ENCODE measurements around the gene ACOX3.
"Not testable (repeated sequence)": the region's sequence is repeated elsewhere in the genome, so short reads cannot be mapped to it uniquely, and the experiment has no call there.

ACOX3 gene

GRCh38 chr4:8403976-8404375 is 36.5 kb downstream of the ACOX3 start:
- no peak for FAIRE-seq

GRCh38 chr4:8403173-8403753 is 37.3 kb downstream of the ACOX3 start:
- peak; percentile 58 for FAIRE-seq

GRCh38 chr4:8402640-8403039 is 37.9 kb downstream of the ACOX3 start:
- no peak for FAIRE-seq

- no peak for FAIRE-seq
Measured at GRCh38 chr4:8402181-8402597, 38.3 kb downstream of the ACOX3 start.

GRCh38 chr4:8401665-8402064 is 38.9 kb downstream of the ACOX3 start:
- no peak for FAIRE-seq

GRCh38 chr4:8400632-8401325 is 39.7 kb downstream of the ACOX3 start:
- FAIRE-seq = no peak

GRCh38 chr4:8399298-8399697 is 41.2 kb downstream of the ACOX3 start:
- FAIRE-seq = no peak

GRCh38 chr4:8398347-8398746 is 42.2 kb downstream of the ACOX3 start:
- no peak for FAIRE-seq

GRCh38 chr4:8396762-8397406 is 43.6 kb downstream of the ACOX3 start:
- no peak for FAIRE-seq

- no peak for FAIRE-seq
Measured at GRCh38 chr4:8395504-8396296, 44.8 kb downstream of the ACOX3 start.

- no peak for FAIRE-seq
Measured at GRCh38 chr4:8394806-8395205, 45.7 kb downstream of the ACOX3 start.

- FAIRE-seq = no peak
Measured at GRCh38 chr4:8394061-8394519, 46.4 kb downstream of the ACOX3 start.

GRCh38 chr4:8393593-8394038 is 46.9 kb downstream of the ACOX3 start:
- FAIRE-seq = no peak

GRCh38 chr4:8392591-8393190 is 47.8 kb downstream of the ACOX3 start:
- no peak for FAIRE-seq

- FAIRE-seq = no peak
Measured at GRCh38 chr4:8391972-8392371, 48.6 kb downstream of the ACOX3 start.

GRCh38 chr4:8391071-8391470 is 49.5 kb downstream of the ACOX3 start:
- no peak for FAIRE-seq

GRCh38 chr4:8390577-8390976 is 49.9 kb downstream of the ACOX3 start:
- FAIRE-seq = no peak

GRCh38 chr4:8388528-8388870 is 52.0 kb downstream of the ACOX3 start:
- no peak for FAIRE-seq

GRCh38 chr4:8387615-8388527 is 52.7 kb downstream of the ACOX3 start:
- no peak for FAIRE-seq

- FAIRE-seq = no peak
Measured at GRCh38 chr4:8387194-8387593, 53.3 kb downstream of the ACOX3 start.

GRCh38 chr4:8386731-8387130 is 53.8 kb downstream of the ACOX3 start:
- no peak for FAIRE-seq

GRCh38 chr4:8386131-8386530 is 54.4 kb downstream of the ACOX3 start:
- FAIRE-seq = not testable (repeated sequence)

Data from A204.1 (cell line).